DMS53 (cell line): Measurements from ENCODE around the gene FOSL2.

Experiments
- DNase-seq: peaks from one replicate; lab custom pipeline; 2025; lab: John Stamatoyannopoulos, UW

FOSL2 gene

DNA sequence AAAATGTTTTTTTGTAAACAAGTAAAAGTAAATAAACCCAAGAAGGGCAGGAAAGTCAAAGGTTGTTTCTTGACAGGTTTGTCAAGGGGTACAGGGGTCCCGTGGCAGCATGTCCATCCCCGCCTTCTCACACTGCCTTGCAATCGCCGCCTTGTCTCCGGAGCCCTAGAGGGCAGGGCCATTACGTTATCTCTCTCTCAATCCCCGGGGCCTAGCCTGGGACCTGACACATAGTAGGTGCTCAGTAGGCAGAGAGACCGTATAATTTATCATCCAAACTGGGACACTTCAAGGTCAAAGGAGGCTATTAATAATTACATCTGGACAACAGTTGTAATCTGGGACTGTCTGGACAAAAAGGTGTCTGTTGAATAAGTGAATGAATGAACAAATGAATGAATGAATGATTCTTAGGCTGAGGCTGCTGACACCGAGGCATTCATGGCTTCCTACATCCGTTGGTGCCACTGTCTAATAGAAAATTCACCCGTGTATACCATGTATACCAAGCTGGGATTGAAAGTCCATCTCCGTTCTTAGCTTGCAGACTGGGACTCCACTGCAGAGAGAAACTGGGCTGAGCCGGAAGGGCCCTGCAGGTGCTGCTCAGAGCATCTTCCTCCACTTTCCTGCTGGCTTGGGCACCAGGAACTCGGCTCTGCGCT, 58.4 kb downstream of the FOSL2 start:
- DNase-seq, result peak; percentile 14

DNA sequence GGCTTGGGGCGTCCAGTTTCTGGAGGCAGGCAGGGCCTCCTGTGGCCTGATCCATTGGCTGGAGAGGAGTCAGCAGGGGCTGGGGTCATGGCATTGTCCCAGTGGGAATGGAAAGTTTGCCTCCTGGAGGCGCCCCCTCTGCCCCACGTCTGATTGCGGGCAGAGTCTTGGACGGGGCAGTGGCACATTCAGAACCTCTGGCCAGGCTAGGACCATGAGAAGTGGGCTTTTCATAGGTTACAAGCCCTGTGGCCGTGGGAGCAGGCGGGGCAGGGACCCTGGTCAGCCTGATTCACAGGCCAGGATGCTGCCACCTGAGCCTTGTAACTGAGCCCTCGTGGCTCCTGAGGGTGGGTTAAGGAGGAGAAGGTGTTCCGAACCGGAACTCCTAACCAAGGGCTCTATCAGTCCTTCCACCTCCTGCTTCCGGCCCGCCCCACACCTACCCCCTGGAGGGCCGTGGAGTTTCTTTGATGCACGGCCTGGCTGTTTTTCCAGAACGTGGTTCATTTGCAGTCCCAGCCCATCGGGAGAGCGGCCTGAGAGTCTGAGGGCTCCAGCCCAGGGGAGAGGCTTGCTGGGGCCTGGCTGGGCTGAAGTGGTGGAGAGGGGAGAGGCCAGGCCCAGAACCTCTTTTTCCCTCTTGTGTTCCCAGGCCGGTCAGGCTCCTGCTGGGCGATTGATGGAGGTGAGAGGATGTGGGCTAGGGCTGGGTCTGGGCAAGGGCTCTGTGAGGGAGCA, 59.3 kb downstream of the FOSL2 start:
- DNase-seq, result no peak

DNA sequence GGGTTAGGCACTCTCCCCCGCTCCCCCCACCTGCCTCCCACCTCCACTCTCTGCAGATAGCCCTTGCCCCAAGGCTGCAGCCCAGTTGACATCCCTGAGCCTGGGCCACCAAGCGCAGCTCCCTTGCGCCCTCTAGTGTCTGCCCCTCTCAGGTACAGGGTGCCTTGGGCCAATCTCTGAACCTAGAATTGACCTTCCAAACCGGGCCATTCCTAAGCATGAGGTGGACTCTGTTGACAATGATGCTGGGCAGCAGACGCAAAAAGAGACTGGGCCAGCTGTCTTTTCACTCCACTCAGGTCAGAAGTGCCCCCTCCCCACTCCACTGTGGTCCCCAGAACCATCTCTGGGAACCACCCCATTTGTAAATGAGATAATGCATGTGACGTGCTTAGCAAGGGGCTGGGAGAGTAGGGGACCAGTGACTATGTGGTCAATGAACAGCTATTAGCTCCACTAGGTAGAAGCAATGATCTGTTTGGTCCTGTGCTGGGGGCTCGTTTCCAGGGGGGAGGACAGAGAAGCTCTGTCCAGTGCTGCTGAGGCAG, 60.0 kb downstream of the FOSL2 start:
- DNase-seq, result peak; percentile 58

DNA sequence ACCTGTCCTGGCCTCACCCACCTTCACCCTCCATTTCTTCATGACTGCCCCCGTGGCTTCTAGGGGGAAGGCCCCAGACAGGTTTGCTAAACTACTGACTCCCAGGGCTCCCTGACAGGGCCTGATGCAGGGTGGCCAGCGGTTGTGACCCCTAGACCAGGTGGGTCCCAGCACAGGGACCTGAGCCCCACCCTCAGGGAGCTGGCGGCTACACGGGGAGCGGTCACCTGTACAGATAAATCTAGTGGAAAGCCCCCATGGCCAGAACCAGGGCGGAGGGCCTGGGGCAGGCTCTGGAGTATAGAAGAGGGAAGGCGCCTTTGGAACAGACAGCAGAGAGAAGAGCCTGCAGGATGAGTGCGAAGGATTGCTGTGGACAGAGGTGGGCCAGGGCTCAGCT, 60.7 kb downstream of the FOSL2 start:
- DNase-seq, result no peak

DNA sequence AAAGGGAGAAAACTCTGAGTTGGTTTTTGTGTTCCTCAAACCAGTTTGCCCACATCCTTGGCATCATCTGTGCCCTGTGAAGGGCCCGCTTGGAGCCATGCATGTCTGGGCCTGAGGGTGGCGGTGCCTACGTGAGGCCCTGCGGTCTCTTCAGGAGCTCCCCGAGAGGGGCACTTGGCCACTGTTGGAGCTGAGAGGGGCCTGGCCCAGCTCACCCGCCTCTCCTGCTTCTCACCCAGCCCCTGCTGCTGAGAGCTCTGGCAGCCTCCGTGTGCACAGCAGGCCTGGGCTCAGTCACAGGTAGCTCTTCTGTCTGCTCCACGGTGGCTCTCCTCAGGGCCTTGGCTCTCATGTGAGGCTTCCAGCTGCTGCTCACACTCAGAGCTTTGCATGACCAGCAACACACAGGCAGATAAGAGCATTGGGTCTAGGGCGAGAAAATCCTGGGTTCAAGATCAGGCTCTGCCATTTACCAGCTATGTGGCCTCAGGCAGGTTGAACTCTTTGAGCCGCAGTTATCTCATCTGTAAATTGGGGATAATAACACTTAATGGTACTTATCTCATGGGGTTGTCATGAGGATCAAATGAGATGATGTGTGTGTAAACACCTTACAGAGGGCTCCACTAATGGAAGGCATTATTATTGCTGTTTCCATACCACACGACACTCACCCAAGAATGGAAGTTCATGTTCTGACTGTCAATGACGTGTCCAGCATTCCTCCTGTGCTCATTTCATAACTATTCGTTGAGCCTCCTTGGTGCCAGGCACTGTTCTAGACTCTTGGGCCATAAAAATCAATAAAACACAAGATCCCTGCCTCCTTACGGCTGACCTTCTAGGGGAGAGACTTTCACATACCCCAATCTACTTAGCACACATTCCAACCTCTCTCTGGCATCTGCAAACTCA, 61.6 kb downstream of the FOSL2 start:
- DNase-seq, result no peak

DNA sequence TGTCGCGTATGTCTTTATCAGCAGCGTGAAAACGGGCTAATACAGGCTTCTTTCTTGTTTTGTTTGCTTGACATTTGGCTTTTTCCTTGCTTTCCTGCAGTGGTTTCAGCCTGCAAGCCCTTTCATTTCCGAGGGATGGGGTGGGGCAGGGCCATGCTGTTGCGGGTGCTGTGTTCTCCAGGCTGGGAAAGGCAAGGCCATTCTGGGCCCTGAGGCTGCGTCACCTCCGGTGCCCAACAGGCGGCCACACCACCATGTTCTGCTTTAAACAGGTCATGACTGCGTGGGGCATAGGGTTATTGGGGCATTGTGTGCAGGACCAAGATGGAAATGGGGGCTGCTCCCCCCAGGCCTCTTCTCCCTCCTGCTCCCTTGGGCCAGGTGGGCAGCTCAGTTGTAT, 64.6 kb downstream of the FOSL2 start:
- DNase-seq, result peak; percentile 6

DNA sequence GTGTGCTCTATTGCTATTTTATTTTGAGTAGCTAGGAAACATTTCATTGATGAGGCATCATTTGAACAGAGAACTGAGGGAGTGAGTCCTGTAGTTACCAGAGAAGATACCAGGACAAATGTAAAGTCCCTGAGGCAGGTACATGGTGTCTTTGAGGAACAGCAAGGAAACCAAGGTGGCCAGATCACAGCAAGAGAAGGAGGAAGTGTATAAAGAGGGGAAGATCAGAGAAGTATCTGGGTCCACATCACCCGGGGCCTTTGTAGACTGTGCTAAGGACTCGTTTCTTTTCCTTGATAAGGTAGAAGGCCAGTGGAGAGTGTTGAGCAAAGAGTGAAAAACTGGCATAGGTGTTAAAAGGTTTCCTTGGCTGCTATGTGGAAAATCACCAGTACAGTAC, 68.4 kb downstream of the FOSL2 start:
- no peak for DNase-seq

DNA sequence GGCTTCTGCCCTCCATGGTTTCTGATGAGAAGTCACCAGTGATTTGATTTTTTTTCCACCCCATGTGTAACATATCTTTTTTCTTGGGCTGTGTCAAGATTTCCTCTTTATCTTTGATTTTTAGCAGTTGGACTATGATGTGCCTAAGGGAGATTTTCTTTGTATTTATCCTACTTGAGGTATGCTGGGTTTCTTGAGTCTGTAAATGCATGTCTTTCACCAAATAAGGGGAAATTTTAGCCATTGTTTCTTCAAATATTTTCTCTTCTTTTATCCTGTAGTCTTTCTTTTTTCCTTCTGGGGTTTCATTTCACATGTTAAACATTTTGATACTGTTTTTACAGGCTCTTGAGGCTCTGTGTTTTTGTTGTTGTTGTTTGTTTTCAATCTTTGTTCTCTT, 69.5 kb downstream of the FOSL2 start:
- no peak for DNase-seq

DNA sequence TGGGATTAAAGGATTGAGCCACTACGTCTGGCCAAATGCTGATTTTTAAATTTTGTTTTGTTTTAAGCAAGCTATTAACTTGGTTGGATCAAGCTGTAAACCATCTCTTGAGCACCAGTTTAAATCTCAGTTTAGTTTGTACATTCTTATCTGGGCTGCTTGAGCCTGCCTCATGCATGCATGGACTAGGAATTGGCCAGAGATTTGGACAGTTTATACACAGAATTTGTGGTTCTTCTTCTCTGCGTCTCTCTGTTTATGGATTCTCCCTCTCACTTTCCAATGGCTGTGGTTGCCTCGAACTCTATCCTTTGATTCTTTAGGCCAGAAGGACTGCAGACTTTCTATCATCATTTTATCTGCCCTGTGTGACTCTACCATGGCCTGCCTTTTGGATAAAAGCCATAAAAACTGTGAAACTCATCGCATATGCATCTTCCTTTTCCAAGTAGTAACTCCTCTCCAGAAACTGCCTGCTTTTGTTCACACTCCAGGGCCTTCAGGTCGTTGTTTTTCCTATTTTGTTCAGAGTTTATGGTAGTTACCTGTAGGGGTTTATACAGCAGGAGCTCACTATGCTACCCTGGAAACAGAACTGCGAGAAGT, 70.7 kb downstream of the FOSL2 start:
- no peak for DNase-seq

DNA sequence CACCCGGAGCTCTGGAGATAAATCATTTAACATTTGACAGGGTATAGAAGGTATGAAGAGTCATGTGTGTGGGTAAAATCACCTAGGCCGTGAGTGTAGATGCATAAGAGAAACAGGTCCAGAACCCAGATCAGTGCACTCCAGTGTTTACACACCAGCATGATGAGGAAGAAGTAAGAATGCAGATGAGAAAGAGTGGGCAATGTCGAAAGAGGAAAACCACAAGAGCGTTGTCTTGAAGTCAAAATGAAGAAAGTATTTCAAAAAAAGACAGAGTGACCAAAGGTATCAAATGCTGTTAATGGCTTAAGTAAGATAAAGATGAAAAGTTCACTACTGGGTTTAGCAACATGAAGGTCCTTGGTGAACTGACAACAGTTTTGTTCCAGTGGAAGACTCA, 71.2 kb downstream of the FOSL2 start:
- DNase-seq, result no peak

DNA sequence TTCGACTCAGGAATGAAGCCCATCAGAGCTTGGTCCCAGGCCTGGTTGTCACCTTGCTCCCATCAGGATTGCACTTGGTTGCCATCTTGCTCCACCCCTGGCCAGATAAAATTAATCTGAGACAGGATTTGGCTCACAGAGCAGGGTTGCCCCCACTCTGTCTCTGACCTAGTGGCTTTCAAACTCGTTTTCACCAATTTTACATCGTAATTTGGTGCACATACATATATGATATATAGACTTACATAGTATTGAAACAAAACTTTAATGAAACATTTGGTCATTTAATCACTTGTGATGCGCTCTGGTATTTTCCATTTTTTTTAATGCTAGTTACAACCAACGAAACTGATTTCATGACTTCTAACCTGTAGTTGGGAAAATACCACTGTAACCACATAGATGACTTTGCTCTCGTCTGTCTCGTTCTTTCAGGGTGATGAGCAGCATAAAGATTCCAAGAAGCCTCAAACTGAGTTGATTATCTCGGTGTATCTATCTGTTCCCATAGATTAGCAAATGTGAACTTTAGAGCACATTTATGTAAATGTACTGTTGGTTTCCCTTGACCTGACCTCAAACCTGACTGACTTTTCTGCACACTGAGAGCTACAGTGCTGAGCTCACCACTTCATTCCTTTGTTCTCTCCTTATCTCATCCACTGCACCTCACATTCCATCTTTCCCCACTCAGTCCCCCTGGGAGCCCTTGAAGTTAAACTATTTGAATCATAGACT, 72.7 kb downstream of the FOSL2 start:
- no peak for DNase-seq
